Cortex of kidney (tissue), 1 donor: ENCODE results near the gene CPNE2.

Source experiments
- DNase-seq: peaks from one replicate; lab custom pipeline; 2025; lab: John Stamatoyannopoulos, UW

Gene CPNE2

GRCh38 chr16:57144027-57144426 is 51.6 kb downstream of the CPNE2 start:
- no peak for DNase-seq

GRCh38 chr16:57145046-57146021 is 53.0 kb downstream of the CPNE2 start:
- DNase-seq: no peak

DNA sequence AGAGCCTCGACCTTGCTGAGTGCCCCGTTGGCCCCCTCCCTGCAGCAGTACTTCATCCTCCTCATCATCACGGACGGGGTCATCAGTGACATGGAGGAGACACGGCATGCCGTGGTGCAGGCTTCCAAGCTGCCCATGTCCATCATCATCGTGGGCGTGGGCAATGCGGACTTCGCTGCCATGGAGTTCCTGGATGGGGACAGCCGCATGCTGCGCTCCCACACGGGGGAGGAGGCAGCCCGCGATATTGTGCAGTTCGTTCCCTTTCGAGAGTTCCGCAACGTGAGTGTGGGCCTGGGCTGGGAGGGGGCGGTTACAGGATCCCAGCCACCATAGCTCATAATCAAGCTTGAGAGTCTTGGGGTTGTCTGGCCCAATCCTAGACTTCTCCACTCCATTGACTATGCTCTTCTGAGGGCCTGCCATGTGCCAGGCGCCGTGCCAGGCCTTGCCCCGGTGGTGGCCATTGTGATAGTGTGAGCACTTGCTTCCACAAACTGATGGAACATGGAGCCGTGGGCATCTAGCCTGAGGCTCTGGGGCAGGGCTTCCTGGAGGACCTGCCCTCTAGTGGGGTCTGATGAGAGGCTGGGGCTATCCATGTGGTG is 53.8 kb downstream of the CPNE2 start:
- DNase-seq: no peak

- no peak for DNase-seq
Measured at GRCh38 chr16:57146735-57147134, 54.4 kb downstream of the CPNE2 start.

DNA sequence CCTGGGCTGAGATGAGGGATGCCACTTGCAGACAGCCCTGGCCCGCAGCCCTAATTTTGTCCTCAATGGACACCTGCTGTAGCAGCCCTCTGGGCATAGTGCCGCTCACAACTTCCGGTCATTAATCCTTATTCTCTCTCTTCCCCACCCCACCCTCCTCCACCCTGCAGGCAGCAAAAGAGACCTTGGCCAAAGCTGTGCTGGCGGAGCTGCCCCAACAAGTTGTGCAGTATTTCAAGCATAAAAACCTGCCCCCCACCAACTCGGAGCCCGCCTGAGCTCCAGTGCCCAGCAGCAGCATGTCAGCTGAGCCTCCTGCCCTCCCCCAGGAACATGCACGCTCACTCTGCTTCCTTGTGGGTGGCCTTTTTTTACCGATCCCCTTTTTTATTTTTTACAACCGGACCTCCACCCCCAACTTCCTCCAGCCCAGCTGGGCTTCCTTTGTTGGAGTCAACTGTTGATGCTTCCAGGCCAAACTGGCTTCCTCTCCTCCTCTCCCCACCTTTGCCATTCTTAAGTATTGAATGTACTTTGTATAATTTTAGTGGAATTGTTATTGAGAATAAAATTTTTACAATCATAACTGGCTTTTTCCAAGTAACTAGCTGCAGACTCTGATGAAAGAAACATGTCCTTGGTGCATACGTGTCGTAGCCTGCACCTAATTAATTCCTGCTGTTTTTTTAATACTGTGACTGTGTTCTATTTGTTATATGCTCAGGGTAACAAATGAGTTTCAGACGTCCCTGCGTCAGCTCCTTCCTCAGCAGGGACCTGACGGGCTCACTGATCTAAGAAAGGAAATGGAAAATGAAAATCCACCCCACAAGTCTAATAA is 55.2 kb downstream of the CPNE2 start:
- DNase-seq: no peak

DNA sequence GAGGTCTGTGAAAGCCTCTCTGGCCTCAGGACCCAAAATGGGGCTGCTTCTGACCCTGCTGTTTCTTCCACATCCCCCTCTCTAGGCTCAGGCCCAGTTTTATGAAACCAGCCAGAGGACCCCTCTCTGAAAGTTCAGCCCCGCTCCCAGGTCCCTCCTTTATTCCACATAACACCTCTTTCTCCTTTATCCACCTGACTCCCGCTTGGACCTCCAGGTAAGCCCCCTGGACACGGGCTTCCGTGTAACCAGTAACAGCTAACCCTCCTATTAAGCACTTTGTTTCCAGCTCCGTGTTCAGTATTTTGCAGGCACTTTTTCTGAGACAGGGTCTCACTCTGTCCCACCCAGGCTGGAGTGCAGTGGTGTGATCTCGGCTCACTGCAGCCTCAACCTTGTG is 56.1 kb downstream of the CPNE2 start:
- no peak for DNase-seq

GRCh38 chr16:57149391-57149790 is 57.0 kb downstream of the CPNE2 start:
- DNase-seq: no peak

DNA sequence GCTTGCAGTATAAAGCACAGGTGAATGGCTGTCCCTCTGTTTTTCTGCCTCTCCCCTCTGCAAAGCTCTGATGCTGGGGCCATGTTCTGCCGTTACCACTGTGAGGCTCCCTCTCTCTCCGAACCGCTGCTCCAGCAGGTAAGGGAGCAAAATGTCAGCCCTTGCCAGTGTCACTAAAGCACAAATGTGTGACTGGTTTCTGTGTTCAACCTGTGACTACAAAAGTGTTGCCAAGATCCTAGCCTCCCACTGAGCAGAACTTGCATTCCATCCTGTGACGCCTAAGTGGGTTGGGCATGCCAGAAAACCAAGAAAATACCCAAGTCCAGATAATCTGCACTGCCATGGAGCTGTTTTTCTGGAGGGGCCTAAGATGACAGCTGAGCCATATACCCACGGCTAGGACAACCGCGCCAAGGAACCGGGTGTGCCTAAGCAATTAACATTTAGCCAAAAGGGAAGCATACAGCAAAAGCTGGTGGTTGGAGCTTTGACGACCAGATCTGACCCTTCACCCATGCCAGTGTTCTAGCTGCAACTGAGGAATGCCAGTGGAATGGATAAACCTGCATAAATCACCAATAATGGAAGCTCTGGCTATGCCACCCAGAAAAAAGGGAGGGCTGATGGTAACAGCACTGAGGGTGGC is 58.4 kb downstream of the CPNE2 start:
- DNase-seq: no peak

GRCh38 chr16:57151369-57151768 is 59.0 kb downstream of the CPNE2 start:
- DNase-seq: no peak

DNA sequence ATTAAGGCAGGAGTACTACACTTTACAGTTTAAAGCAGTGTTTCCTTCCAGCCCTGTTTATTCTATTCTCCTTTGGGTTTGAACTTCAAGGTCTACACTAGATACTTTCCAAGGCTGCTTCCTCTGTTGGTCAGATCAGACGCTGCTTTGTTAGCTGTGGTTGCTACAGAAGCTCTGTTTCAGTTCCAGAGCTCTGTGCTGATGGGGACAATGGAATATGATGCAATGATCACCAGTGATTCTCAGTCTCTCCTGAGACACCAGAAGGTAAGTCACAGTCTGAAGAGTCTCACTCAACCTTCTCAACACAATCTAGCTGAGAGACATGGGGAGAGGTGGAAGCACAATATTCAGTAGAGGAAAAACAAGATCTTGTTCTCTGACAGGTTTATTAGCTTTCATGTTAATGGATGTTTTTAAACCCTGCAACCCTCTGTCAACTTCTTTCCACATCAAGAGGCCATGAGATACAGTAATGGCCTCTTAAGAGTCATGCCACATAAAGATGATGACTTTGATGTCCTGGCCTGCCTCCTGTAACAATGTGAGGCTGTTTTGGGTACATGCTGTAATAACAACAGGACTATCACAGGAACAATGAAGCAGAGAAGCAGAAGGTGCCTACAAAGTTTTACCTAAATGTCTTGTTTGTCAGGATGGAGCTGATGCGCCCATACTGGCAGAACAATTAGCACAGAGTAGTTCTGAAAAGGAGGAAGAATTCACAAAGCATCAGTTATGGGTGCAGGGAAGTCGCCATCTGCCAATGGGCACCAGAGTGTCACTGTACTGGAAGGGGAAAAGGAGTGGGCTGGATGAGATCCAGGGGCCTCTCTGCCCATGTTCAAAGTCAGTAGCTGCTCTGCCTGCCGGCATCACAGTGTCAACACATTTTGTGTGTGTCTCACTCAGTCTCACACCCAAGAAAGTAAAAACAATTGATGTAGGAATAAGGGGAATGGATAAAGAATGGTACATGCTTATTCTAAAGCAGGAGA is 60.0 kb downstream of the CPNE2 start:
- DNase-seq: no peak

- DNase-seq: no peak
Measured at GRCh38 chr16:57153841-57154240, 61.5 kb downstream of the CPNE2 start.

DNA sequence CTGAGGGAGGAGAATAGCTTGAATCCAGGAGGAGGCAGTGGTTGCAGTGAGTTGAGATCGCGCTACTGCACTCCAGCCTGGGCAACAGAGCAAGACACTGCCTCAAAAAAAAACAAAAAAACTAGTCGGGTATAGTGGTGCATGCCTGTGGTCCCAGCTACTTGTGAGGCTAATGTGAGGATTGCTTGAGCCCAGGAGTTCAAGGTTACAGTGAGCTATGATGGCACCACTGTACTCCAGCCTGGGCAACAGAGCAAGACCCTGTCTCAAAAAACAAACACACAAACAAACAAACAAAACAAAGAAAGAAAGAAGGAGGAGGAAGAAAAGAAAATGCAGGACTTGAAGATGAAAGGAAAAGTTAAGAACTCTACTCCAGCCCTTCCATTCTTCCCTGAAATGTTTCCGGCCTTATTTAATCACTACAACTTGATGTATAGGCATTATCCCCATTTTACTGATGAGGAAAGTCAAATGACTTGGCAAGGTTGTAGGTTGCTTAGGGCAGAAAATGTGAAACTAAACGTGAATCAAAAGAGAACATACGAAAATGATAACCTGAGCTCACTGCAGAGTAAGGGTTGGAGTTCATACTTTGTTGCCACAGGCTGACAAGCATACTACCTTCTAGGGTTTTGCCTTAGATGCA is 63.4 kb downstream of the CPNE2 start:
- DNase-seq: no peak

GRCh38 chr16:57156351-57156703 is 63.9 kb downstream of the CPNE2 start:
- DNase-seq: no peak

GRCh38 chr16:57157533-57157932 is 65.2 kb downstream of the CPNE2 start:
- DNase-seq: no peak

DNA sequence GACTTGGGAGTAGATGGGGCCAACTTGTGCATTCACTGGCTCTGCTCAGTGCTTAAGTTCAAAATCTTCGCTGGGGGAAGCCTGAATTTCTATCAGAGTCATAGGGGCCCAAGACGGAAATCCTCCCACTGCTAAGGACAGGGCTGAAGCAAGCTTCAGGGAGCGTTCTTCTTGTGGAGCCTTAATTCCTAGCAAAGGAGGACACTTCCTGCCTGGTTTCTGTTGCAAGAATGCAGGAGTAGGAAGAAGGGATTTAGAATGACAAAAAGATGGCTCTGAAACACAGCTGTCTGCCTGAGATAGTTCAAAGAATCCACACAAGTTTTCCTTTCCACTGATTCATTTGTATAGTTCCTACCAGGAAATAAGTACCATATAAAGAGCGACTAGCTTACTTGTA is 67.1 kb downstream of the CPNE2 start:
- DNase-seq: no peak

- DNase-seq: no peak
Measured at GRCh38 chr16:57163842-57164241, 71.5 kb downstream of the CPNE2 start.

DNA sequence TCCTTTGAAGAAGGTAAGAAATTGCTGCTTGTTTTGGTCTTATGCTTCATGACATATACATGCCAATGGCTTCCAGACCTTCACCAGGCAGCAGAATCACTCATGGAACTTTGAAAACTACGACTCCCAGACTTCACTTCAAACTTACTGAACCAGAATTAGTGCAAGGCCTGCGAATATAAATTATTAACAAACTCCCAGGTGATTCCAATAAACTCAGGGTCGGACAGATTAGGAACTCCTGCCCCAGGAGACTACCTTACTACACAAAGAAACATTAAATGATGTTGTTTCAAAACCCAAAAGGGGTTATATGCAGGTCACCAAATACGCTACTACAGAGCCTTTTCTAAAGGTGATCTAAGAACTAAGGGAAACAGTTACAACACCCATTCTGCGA is 73.1 kb downstream of the CPNE2 start:
- no peak for DNase-seq

DNA sequence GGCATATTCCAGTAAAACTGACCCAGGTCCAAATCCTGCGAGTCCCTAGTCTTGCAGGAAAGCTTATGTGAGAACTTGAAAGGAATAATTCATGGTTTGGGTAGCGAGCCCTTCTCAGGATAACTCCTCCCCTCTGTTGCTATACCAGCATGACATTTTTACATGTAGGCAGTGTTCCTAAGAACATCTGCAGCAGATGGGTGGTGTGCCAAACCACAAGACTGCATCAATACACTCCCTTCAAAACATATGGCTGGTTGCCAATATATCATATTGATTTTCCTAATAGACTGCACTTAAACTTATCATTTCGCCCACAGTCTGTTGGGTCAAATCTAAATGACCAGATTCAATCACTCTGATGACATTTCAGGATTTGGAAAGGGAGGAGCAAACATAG is 73.6 kb downstream of the CPNE2 start:
- DNase-seq: no peak

GRCh38 chr16:57166451-57166850 is 74.1 kb downstream of the CPNE2 start:
- no peak for DNase-seq

DNA sequence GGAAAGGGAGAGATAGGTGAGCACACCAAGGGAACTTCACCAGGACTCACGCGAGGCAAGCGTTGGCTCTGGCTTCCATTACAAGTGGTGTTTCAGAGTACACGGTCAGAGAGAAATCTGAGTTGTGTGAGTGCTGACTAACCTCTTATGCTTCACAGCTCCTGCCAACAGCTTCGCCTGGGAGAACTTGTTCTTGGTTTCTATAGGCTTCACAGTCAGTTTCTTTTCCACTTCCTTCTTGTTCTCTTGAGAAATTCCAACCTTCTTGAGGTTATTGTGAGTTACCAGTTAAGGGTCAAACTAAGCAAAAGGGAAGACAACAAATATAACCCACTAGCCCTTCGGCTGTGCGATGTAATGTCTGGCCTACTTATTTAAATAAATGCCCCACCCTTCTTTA is 74.6 kb downstream of the CPNE2 start:
- DNase-seq: no peak
